Karpas-422 (cell line): ENCODE results near the gene F11R. TPM values are rescaled to one million over a fixed set of nuclear protein-coding genes. Genes with fewer than 3 reads are reported as not detected.
"Not testable (repeated sequence)": the region's sequence is repeated elsewhere in the genome, so short reads cannot be mapped to it uniquely, and the experiment has no call there.

Experiments
- DNase-seq: peaks from one replicate; pipeline ENCODE4 v3.0.0-alpha.2; 2015
- H2AFZ ChIP-seq: fragments of 200-600 bp; sonication (generic); 2 replicates; pipeline ENCODE4 v1.6.1; 2014; ENCODE audit warnings: antibody characterized with exemption, low read length, mixed read lengths
- H3K27ac ChIP-seq: fragments of 200-600 bp; sonication (generic); 2 replicates; pipeline ENCODE4 v1.5.1; 2014; ENCODE audit warnings: mild to moderate bottlenecking, low read length, moderate library complexity
- H3K27me3 ChIP-seq: fragments of 200-600 bp; sonication (generic); 2 replicates; pipeline ENCODE4 v1.6.1; 2014; ENCODE audit warnings: low read length, mixed read lengths
- H3K36me3 ChIP-seq: fragments of 200-600 bp; sonication (generic); 2 replicates; pipeline ENCODE4 v1.6.1; 2014; ENCODE audit warnings: low read length, mixed read lengths; ENCODE audit not compliant: insufficient read depth
- H3K4me1 ChIP-seq: fragments of 200-600 bp; sonication (generic); 2 replicates; pipeline ENCODE4 v1.6.1; 2014; ENCODE audit warnings: mild to moderate bottlenecking, low read length, mixed read lengths
- H3K4me2 ChIP-seq: fragments of 200-600 bp; sonication (generic); 2 replicates; pipeline ENCODE4 v1.6.1; 2014; ENCODE audit warnings: low read length, low read depth, mild to moderate bottlenecking; ENCODE audit not compliant: poor library complexity, severe bottlenecking
- H3K4me3 ChIP-seq: fragments of 200-600 bp; sonication (generic); 2 replicates; pipeline ENCODE4 v1.5.1; 2014; ENCODE audit warnings: mild to moderate bottlenecking, antibody characterized with exemption, low read length, mixed read lengths
- H3K79me2 ChIP-seq: fragments of 200-600 bp; sonication (generic); 2 replicates; pipeline ENCODE4 v1.6.1; 2014; ENCODE audit warnings: mild to moderate bottlenecking, low read length, mixed read lengths
- H3K9ac ChIP-seq: fragments of 200-600 bp; sonication (generic); 2 replicates; pipeline ENCODE4 v1.6.0; 2014; ENCODE audit warnings: low read length
- H3K9me2 ChIP-seq: fragments of 200-600 bp; sonication (generic), shearing (Covaris generic); replicated peaks from 2 replicates; pipeline ENCODE4 v1.6.0; 2014; ENCODE audit warnings: mild to moderate bottlenecking, low read length, moderate library complexity; ENCODE audit not compliant: insufficient read depth
- H3K9me3 ChIP-seq: fragments of 300-700, 200-600 bp; sonication (generic); 2 replicates; pipeline ENCODE4 v1.6.1; 2014; ENCODE audit warnings: low read length, mixed read lengths
- H4K20me1 ChIP-seq: fragments of 200-600 bp; sonication (generic); 2 replicates; pipeline ENCODE4 v1.6.1; 2014; ENCODE audit warnings: mild to moderate bottlenecking, antibody characterized with exemption, low read length, low read depth; ENCODE audit not compliant: insufficient read depth
- small RNA-seq: library from RNA; depleted of rRNA; stranded (forward); fragments of <200 nt; gene quantifications from one replicate; pipeline ENCODE3, GENCODE V24; 2014
- total RNA-seq: library from RNA; depleted of rRNA; stranded (reverse); fragments of >200 nt; shearing (Covaris generic); gene quantifications from 2 replicates; pipeline ENCODE4 v1.2.3, GENCODE V29; 2014; ENCODE audit warnings: low replicate concordance; rRNA removed

F11R gene
- total RNA-seq, 1 experiment from 2014 or later: 6.5 TPM

DNA sequence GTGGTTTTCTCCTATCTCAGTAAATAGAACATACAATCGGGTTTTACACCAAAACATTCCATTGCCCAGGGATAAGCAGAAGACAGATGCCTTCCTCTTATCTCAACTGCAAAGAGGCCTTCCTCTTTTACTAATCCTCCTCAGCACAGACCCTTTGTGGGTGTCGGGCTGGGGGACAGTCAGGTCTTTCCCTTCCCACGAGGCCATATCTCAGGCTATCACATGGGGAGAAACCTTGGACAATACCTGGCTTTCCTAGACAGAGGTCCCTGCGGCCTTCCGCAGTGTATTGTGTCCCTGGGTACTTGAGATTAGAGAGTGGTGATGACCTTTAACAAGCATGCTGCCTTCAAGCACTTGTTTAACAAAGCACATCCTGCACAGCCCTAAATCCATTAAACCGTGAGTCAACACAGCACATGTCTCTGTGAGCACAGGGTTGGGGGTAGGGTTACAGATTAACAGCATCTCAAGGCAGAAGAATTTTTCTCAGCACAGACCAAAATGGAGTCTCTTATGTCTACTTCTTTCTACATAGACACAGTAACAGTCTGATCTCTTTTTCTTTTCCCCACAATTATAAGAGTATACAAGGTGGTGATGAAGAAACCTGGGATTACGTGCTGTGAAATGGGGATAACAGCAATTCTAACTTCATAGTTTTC is 71.6 kb downstream of the F11R start:
- not testable (repeated sequence) for H3K27me3 ChIP-seq, H2AFZ ChIP-seq, H3K36me3 ChIP-seq, H3K79me2 ChIP-seq, H3K4me2 ChIP-seq, H3K9me3 ChIP-seq, H3K9ac ChIP-seq, H3K4me1 ChIP-seq, H3K9me2 ChIP-seq, H3K27ac ChIP-seq, H3K4me3 ChIP-seq, DNase-seq, H4K20me1 ChIP-seq

DNA sequence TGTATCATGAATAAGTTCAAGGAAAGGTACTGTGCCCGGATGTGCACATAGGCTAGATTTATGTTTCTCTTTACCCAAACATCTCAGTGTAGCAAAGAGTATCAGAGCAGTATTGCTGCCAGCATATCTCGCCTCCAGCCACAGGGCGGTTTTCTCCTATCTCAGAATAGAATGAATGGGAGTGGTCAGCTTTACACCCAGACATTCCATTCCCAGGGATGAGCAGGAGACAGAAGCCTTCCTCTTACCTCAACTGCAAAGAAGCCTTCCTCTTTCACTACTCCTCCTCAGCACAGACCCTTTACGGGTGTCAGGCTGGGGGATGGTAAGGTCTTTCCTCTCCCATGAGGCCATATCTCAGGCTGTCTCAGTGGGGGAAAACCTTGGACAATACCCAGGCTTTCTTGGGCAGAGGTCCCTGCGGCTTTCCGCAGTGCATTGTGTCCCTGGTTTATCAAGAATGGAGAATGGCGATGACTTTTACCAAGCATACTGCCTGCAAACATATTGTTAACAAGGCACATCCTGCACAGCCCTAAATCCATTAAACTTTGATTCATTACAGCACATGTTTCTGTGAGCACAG is 73.7 kb downstream of the F11R start:
- not testable (repeated sequence) for H3K4me2 ChIP-seq, H2AFZ ChIP-seq, H3K4me1 ChIP-seq, H3K27me3 ChIP-seq, H3K4me3 ChIP-seq, H3K36me3 ChIP-seq, H4K20me1 ChIP-seq, H3K9ac ChIP-seq, H3K79me2 ChIP-seq, H3K9me2 ChIP-seq, H3K9me3 ChIP-seq, DNase-seq, H3K27ac ChIP-seq

DNA sequence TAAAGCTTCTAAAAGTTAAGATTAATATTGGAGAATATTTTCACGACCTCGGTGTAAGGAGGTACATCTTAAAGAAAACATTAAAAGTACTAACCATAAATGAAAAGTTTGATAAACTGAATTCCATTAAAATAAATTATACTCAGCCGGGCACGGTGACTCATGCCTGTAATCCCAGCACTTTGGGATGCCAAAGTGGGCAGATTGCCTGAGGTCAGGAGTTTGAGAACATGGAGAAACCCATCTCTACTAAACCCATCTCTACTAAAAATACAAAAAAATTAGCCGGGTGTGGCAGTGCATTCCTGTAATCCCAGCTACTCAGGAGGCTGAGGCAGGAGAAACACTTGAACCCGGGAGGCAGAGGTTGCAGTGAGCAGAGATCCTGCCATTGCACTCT is 75.1 kb downstream of the F11R start:
- DNase-seq, H3K27ac ChIP-seq, H3K9me2 ChIP-seq, H3K79me2 ChIP-seq, H2AFZ ChIP-seq, H3K36me3 ChIP-seq, H4K20me1 ChIP-seq, H3K4me1 ChIP-seq, H3K4me3 ChIP-seq, H3K27me3 ChIP-seq, H3K9ac ChIP-seq, H3K4me2 ChIP-seq, H3K9me3 ChIP-seq: not testable (repeated sequence)

Small RNA genes lying within 50 kb of the gene (small RNA-seq; reads per million reads assigned to genes)
- not detected for gene AL591806.2

Other genes starting within 250 kb of the F11R start
- gene LY9, start 225.0 kb downstream of the F11R start, total RNA-seq: 1.6 and 1.7 TPM in 2 replicates
- not detected in 2 replicates for gene CD244, start 158.3 kb downstream of the F11R start, total RNA-seq
- not detected in 2 replicates for gene ITLN1, start 136.0 kb downstream of the F11R start, total RNA-seq
- not detected in 2 replicates for gene ITLN2, start 66.3 kb downstream of the F11R start, total RNA-seq
- 16.0 and 32.3 TPM in 2 replicates for gene TSTD1, start 17.8 kb upstream of the F11R start, total RNA-seq
- 61.2 and 111 TPM in 2 replicates for gene USF1, start 24.8 kb upstream of the F11R start, total RNA-seq
- gene ARHGAP30, start 48.7 kb upstream of the F11R start, total RNA-seq: 36.5 and 59.6 TPM in 2 replicates
- not detected in 2 replicates for gene NECTIN4, start 68.4 kb upstream of the F11R start, total RNA-seq
- gene KLHDC9, start 77.2 kb upstream of the F11R start, total RNA-seq: 6.1 and 11.0 TPM in 2 replicates
- gene PFDN2, start 96.9 kb upstream of the F11R start, total RNA-seq: 34.1 and 71.0 TPM in 2 replicates
- 41.5 and 44.0 TPM in 2 replicates for gene NIT1, start 97.0 kb upstream of the F11R start, total RNA-seq
- 24.2 and 25.6 TPM in 2 replicates for gene DEDD, start 111.5 kb upstream of the F11R start, total RNA-seq
- 72.5 and 100.0 TPM in 2 replicates for gene UFC1, start 132.8 kb upstream of the F11R start, total RNA-seq
- gene USP21, start 138.3 kb upstream of the F11R start, total RNA-seq: 21.9 and 43.9 TPM in 2 replicates
- gene PPOX, start 145.3 kb upstream of the F11R start, total RNA-seq: 37.0 and 60.8 TPM in 2 replicates
- 34.9 and 54.7 TPM in 2 replicates for gene B4GALT3, start 156.4 kb upstream of the F11R start, total RNA-seq
- 0.15 TPM in 1 of 2 replicates, not detected in the other for gene ADAMTS4, start 177.9 kb upstream of the F11R start, total RNA-seq
- gene NDUFS2, start 181.2 kb upstream of the F11R start, total RNA-seq: 134 and 167 TPM in 2 replicates
- not detected in 2 replicates for gene FCER1G, start 194.1 kb upstream of the F11R start, total RNA-seq
- not detected in 2 replicates for gene APOA2, start 202.5 kb upstream of the F11R start, total RNA-seq
- gene TOMM40L, start 204.9 kb upstream of the F11R start, total RNA-seq: 9.5 and 12.6 TPM in 2 replicates
- not detected in 2 replicates for gene NR1I3, start 217.1 kb upstream of the F11R start, total RNA-seq
- gene PCP4L1, start 237.6 kb upstream of the F11R start, total RNA-seq: 0.14 TPM in 1 of 2 replicates, not detected in the other